ENCODE results near the gene DNTT.

Gene DNTT

DNA sequence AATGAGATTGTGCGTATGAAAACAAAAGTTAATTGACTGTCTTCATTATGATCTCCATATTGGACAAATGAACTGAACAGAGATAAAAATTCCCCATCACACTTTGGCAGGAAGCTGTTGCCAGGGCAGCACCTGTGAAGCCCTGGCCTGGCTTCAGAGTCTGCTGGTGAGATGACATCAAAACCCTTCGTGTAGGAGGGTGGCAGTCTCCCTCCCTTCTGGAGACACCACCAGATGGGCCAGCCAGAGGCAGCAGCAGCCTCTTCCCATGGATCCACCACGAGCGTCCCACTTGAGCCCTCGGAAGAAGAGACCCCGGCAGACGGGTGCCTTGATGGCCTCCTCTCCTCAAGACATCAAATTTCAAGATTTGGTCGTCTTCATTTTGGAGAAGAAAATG lies at the start of gene DNTT:
DNTT (plus strand) TSS at position 205 of the 400 bp plus-strand sequence; CDS start at position 269, 64 bp downstream.
- no peak for DNase-seq (ENCODE audit: low spot score)

DNA sequence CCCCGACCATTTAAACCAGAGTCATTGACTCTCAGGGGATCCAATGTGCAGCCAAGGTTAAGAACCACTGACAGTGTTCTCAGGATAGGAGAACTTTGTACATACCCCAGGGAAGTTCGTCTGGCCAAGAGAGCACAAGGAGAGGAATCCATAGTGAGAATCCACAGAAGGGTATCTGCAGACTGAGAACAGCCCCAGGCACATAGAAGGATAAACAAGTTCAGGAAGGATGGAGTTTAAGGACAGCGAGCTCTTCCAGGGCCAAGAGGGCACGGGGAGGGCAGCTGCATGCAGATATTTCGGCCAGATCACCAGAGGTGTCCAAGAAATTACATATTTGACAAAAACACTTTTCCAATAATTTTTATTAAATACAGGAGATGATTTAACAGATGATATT lies 49.3 kb upstream of the DNTT start:
- DNase-seq (ENCODE audit: low spot score) = no peak

DNA sequence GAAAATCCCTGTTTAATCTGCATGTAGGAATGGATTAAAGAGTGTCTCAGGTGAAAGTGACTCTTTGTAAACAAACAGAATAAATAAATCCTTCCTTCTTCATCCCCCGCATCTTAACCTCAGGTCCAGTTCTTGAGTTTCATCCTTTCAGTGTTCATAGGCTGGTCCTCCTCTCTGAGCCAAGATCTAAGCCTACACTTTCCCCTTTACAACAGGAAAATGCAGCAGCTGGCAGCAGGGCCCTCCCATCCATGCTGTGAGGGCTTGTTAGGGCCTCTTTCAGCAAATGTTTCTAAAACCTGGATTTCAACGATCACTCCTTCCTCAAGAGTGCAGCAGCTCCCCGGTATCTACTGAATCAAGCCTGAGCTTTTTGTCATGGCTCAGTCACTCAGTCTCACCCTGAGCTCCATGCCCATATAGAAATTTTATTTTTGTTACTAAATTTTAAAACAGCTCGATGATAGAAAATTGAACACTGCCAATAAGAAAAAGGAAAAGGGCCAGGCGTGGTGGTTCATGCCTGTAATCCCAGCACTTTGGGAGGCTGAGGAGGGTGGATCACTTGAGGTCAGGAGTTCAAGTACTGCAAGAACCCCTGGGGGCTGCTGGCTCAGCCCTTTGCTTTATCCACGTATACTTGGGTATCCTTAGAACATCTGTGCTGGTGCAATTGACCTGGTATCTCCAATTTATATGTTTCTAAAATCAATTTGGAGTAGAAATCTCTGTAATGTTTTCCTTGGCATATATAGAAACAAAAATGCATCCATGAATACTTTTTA lies 48.5 kb upstream of the DNTT start:
- no peak for DNase-seq (ENCODE audit: low spot score)

DNA sequence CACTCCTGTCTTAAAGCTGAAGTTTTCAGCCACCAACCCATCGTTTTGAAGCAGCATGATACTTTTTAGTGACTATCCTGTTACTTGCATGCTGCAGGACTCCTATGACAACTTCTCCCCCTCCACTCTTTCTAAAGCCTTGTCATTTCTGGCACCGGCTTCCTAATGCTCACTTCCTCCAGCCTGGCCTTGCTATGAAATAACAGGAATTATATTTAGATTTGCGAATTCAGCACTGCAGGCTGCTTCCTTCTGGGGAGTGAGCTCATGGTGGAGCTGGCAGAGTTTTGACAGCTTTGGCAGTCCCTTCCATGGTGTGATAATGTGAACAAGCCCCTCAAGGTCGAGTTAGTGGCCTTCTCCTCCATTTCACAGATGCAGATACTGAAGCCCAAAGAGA lies 46.3 kb upstream of the DNTT start:
- peak; percentile 77 for DNase-seq (ENCODE audit: low spot score)

DNA sequence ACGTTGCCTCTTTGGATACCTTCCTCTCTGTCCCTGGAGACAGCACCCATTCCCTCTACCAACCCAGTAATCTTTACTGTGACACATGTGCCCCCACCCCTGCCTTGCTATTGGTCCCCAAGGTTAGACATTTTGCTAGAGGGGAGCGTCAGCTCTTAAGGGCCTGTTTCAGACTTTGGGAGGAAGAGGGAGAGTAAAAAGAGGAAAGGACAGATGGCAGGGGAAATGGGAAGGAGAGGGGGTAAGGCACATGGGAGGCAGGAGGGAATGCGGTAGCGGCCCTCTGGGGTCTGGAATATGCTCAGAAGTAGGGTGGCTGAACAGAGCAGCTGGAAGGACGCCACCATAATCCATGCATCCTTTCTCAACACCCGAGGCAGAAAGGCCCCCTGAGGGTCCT lies 45.1 kb upstream of the DNTT start:
- DNase-seq (ENCODE audit: low spot score) = peak; percentile 59

DNA sequence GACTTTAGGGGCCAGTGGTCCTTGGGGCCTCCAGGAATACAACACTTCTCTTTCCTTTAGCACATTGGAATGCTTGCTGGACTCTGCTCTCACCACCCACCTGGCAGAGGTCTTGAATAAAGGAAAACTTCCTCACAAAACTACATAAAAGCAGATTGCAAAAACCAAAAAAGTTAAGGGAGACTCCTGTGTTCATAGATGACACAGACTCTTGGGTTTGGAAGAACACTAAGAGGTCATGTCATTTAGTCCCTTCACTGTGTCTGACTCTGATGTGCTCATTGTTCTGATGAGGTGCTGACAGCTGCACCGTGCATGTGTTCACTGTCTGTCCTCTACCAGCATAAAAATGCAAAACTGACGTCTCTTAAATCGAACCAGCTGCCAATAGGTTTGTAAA lies 44.2 kb upstream of the DNTT start:
- no peak for DNase-seq (ENCODE audit: low spot score)

DNA sequence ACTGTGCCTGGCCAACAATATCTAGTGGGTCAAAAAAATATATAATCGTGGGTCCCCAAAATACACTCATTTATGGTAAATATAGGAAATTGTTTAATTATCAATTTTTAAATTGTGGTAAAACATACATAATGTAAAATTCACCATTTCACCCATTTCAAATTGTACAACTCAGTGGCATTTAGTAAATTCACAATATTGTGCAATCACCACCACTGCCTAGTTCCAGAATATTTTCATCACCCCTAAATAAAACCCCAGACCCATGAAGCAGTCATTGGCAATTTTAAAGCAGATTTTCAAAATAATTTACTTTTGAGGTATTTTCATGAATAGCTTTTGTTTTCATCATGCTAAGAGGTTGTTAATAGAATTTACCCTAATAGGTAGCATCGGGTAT lies 43.1 kb upstream of the DNTT start:
- DNase-seq (ENCODE audit: low spot score) = no peak

DNA sequence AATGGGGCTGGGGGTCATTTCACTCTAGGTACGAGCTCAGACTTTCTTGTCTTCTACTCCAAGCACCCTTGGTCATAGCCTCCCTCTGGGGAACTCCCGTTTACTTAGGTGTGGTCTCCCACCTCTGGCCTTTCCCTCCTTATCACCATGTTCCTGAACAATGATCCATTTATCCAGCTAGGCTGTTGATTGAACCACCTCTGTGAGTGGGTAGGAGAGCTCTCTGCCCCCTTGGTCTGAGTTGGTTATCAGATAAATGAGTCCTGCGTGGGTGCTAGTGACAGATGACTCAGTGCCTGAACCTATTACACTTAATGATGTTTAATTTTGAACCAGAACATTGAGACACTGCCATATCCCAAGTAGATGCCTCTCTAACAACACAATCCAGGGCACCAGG lies 42.3 kb upstream of the DNTT start:
- no peak for DNase-seq (ENCODE audit: low spot score)

DNA sequence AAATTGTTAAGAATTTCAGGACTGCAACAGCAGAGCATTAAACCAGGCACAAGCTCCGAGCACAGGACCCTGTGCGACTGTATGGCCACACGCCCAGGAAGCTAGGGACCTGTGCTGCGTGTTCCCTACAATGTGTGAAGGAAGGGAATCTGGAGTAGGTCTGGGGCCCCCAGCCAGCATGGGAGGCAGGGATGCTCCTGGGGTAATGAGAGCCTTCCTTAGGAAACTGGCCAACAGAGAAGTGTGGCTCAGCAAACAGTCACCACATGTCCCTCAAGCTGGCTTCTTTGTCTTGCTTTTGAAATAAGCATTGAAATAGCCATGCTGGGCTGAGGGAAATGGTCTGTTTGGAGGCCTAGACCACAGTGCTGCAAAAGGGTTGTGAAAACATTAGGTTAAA lies 41.1 kb upstream of the DNTT start:
- DNase-seq (ENCODE audit: low spot score) = no peak

DNA sequence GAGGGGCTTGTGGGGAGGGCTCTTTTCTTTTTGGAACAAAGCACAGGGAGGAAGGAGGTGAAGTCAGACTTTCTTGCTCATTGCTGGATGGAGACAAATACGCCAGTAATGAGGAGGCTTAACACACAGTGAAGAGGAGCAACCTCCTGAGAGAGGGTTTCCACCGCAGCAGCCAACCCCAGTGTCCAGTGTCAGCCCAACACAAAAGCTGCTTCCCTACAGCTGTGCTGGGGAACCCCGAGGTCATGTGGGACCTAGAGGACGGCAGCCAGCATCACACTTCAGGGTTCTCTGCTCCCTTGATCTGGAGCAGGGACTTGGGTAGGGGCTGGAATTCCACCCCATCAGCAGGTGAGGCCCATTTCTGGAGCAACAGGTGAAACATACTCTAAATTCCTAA lies 40.6 kb upstream of the DNTT start:
- no peak for DNase-seq (ENCODE audit: low spot score)

DNA sequence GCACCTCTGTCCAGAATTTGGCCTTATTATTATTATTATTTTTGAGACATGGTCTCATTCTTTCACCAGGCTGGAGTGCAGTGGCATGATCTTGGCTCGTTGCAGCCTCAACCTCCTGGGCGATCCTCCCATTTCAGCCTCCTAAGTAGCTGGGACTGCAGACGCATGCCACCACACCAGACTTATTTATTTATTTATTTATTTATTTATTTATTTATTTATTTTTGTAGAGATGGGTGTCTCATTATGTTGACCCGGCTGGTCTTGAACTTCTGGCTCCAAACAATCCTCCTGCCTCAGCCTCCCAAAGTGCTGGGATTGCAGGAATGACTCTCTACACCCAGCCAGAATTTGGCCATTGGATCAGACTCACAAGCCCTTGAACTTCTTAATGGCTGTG lies 39.3 kb upstream of the DNTT start:
- no peak for DNase-seq (ENCODE audit: low spot score)

DNA sequence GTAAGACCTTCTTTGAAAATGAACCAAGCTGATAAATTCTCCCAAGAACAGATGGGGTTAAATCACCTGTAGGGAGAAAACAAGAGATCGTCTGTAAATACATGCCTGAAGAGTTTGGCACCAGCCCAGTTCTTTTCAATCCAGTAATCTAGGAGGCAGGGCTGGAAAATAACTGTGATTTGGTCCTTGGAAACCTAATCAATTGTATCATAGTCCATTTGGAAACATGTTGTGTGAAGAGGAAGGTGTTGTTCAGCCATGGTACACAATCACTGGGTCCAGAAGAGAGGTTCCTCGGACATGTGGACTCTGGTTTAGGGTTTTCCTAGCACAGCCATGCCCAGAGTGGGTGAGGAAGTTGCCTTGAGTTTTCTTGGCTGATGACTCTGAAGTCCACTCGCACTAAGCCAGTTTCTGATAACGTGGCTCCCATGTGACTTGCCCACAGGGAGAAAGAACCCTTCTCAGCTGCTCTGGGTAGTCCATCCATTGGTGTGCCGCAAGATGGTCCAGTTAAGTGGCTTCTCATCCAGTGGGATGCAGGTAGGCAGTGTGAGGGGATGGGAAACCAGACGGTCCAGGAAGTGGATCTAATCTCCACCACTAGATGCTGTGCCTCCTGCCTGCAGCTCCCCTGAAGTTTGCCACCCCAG lies 38.0 kb upstream of the DNTT start:
- no peak for DNase-seq (ENCODE audit: low spot score)

DNA sequence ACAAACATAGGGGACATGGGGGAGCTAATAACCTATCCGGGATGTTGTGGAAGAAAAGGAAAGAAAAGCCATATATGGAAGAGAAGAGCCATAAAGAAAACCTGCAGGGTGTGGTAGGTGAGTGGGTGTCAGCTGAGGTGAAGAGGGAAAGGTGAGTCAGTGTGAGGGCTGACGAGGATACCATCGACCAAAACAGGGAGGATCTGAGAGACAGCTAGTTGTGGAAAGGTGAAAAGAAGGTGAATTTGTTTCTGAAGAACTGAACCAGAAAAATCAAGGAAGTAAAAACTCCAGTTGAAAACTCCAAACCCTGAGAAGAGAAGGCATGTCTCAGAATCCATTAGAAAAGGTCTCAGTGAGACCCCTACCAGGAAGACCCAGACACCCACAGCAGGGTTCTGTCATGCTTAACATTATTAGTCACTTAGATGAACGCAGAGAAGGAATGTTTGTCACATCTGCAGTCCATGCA lies 37.0 kb upstream of the DNTT start:
- DNase-seq (ENCODE audit: low spot score) = no peak

DNA sequence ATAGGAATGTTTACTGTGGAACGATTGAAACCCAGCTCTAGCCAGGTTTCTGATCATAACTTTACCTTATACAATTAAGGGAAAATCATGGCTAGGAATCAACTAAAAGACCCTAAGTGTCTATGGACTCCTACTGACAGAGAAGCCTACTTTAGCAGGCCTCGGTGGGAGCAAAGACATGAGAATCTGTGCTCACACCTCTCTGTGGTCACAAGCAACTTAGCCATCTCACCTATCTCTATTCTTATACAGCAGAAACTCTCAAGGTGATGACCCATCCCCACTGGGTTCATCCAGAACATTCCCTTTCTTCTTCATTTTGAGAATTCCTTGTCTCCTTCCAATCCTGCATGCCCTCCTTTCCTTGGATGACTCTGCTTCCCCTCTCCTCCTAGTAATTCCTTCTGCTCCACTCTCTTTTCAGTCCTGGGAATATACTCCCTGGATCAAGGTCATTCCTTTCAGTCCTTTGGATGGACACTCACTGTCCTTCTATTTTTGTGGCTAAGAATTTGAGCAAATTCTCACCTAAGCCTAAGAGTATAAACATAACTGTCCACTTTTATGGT lies 35.8 kb upstream of the DNTT start:
- DNase-seq (ENCODE audit: low spot score) = no peak

DNA sequence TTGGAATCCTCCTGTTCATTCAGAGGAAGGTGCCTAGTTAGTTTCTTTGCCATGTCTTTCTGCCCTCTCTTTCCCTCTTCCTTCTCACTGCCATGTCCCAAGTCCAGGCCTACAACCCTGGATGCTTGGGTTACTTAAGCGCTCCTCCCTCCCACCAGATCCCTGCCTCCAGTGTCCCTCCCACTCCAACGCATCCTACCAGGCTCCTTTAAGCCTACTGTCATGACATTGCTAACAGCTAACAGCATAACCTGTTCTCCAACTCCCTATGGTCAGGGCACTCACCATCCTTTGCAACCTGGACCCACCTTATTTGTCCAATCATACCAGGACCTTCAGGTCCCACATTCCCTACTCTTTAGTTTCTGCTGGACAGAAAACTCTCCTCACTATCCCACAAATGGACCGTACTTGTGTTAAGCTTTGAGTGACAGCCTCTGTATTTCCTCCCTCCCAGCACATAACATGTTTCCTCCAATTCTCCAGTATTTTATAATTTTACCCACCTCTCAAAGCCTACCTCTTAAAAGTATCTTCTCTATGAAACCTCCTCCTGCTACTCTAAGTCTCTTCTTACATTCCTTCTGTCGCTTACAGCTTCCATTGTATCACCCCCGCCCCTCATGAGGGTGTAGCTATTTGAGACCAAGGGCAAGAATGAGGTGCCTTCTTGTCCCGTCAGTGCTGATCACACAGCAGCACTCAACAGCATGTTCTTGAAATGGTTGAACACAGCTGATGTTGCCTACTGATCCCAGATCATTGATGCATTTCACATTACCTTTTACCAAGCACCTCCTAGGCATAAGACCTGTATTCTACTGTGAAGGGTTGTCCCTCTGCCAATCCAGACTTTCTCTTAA lies 34.6 kb upstream of the DNTT start:
- DNase-seq (ENCODE audit: low spot score) = no peak

DNA sequence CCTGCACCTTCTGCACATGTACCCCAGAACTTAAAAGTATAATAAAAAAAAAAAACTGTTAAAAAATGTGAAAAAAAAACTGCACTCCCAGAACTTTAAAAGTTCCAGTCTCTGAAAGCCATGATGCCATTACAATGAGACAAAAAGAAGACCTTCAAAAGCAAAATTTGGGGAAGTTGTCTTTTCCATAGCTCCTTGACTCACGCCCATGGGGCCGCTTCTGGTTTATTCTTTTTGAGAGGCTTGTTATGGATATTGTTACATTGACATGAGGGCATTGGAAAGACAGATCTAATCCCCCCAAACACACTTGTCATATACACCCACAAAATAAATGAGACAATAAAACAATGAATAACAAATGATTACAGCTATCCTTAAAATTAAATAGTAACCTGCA lies 33.7 kb upstream of the DNTT start:
- DNase-seq (ENCODE audit: low spot score) = no peak

DNA sequence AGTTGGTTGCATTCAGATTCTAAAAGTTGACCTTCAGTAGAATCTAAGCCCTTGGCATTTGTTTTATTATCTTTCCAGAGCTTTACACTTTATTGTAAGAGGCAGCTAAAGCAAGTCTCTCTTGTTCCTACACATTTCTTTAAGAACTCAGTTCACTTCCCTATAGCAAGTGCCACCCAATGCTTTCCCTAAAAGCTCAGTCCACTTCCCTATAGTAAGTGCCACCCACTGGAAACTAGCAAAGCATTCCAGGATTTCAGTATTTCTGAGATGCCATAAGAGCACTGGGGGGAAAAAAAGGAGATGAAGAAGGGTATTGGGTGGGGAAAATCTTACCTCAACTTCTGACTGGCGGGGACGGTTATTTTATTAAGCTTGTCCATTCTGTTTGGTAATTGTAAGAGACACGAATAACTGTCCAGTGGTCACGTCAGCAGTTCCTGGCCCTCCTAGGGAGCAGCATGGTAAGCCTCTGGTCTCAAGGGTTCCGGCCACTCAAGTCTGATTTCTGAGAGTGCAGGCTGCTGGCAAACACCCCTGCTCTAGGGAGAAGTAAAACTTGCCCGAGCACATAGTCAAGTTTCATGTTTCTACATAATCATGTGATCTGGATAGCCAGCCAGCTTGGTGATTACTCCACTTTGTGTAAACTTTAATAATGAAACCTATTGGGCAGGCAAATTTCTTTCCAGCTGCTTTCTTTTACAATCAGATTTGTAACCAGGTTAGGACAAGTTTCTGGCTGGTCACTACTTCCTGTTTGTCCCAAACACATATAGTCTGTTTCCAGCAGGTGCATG lies 33.0 kb upstream of the DNTT start, which contains the start of gene BLNK:
BLNK (minus strand) TSS at position 554 of the 800 bp plus-strand sequence; CDS start at position 383, 171 bp downstream.
- DNase-seq (ENCODE audit: low spot score) = peak; percentile 78

DNA sequence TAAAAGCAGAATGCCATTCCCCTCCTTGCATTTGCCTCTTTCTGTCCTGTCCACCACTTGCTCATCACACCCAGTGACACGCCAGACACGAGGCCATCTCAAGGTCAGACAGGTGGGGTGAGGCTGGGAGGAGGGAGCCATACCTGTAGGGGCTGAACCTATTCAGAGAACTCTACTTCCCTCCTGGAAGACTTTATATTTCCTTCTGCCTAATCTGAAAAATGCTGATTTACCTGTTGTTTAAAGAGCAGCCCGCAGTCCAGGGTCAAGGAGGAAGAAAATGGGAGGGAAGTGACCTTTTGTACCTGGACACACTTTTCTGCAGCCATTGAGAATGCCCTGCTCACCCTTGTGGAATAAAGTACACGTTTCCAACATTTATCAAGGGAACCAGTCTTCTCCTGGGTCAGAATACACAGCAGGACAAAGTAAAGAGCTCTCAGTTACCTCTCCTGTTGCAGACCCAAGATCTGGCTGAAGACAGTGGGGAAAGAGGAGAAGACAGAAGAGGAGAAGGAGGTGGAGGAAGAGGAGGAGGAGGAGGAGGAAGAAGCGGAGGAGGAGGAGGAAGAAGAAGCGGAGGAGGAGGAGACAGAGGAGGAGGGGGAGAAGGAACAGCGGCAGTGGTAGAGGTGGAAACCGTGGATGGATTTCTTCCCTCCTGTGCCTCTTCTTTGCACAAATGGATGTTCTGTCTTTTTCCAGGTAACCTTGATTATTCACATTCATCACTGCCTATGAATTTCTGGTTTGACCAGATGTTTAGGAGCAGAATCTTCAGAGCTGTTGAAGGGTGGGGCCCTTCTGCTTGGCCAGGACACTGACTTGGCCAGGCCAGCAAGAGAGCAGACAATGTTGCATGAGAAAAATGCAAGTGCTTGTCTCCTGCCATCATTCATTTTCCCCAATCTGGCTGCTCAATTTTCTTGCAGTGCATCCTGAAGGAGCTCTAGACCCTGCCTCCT lies 31.6 kb upstream of the DNTT start:
- no peak for DNase-seq (ENCODE audit: low spot score)

DNA sequence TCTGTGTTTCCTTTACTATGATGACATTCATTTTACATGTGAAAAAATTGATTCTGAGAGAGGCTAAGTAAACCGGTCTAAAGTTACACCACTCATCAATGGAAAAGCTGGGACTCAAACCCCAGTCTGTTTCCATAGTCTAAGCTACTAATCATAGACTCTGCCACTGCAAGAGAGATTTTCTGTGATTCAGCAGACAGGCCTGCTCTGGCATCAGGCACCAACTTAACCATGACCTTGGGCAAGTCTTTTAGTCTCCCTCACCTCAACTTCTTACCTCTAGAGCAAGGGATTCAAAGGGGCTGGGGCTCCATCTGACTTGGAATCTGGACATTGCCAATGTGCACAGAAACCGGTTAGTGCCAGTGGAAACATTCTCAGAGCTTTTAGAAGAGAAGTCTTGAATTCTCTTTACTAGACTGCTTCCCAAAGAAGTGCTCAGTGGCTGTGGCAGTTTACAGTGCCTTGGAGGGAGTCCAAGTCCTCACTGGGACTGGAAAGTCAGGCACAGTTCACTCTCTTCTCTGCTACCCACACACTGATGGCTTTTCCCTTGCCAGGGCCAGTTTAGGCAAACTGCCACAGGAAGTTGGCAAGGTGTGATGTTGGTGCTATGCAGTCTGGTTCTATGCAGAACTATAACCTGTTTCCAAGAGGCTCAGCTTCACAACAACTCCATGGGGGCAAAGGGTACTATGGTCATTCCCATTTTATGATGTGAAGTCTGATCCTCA lies 28.4 kb upstream of the DNTT start:
- peak; percentile 39 for DNase-seq (ENCODE audit: low spot score)
